ENCODE results near the gene RNPEPL1.
"Not testable (repeated sequence)": the region's sequence is repeated elsewhere in the genome, so short reads cannot be mapped to it uniquely, and the experiment has no call there.

The RNPEPL1 gene

GRCh38 chr2:240567872-240568677 lies at the start of gene RNPEPL1:
TSS of gene RNPEPL1 (plus strand) at chr2:240568484. CDS start at chr2:240568587, 103 bp downstream.
- no peak for DNase-seq (ENCODE audit: low read depth in 2 of 2)

- DNase-seq (ENCODE audit: low read depth in 2 of 2), result no peak
These were observed 49.3 kb upstream of the RNPEPL1 start for GRCh38 chr2:240518981-240519380.

GRCh38 chr2:240519396-240520129 lies 48.7 kb upstream of the RNPEPL1 start:
- DNase-seq (ENCODE audit: low read depth in 2 of 2), result no peak

- DNase-seq (ENCODE audit: low read depth in 2 of 2), result no peak
These were observed 47.9 kb upstream of the RNPEPL1 start for GRCh38 chr2:240520130-240520973.

GRCh38 chr2:240520974-240521350 lies 47.3 kb upstream of the RNPEPL1 start:
- no peak for DNase-seq (ENCODE audit: low read depth in 2 of 2)

GRCh38 chr2:240521885-240522284 lies 46.4 kb upstream of the RNPEPL1 start:
- DNase-seq (ENCODE audit: low read depth in 2 of 2), result not testable (repeated sequence)

GRCh38 chr2:240522406-240522805 lies 45.9 kb upstream of the RNPEPL1 start:
- no peak for DNase-seq (ENCODE audit: low read depth in 2 of 2)

- no peak for DNase-seq (ENCODE audit: low read depth in 2 of 2)
These were observed 44.6 kb upstream of the RNPEPL1 start for GRCh38 chr2:240523451-240524281.

GRCh38 chr2:240524963-240525718 lies 43.1 kb upstream of the RNPEPL1 start:
- DNase-seq (ENCODE audit: low read depth in 2 of 2), result no peak

- DNase-seq (ENCODE audit: low read depth in 2 of 2), result no peak
These were observed 42.5 kb upstream of the RNPEPL1 start for GRCh38 chr2:240525802-240526201.

GRCh38 chr2:240526521-240526920 lies 41.8 kb upstream of the RNPEPL1 start:
- no peak for DNase-seq (ENCODE audit: low read depth in 2 of 2)

- no peak for DNase-seq (ENCODE audit: low read depth in 2 of 2)
These were observed 41.0 kb upstream of the RNPEPL1 start for GRCh38 chr2:240527153-240527750.

GRCh38 chr2:240528406-240529040 lies 39.8 kb upstream of the RNPEPL1 start:
- DNase-seq (ENCODE audit: low read depth in 2 of 2), result no peak

- DNase-seq (ENCODE audit: low read depth in 2 of 2), result no peak
These were observed 38.8 kb upstream of the RNPEPL1 start for GRCh38 chr2:240529344-240529999.

- no peak for DNase-seq (ENCODE audit: low read depth in 2 of 2)
These were observed 38.1 kb upstream of the RNPEPL1 start for GRCh38 chr2:240530181-240530580.

- DNase-seq (ENCODE audit: low read depth in 2 of 2), result no peak
These were observed 37.2 kb upstream of the RNPEPL1 start for GRCh38 chr2:240531038-240531437.

- DNase-seq (ENCODE audit: low read depth in 2 of 2), result no peak
These were observed 36.1 kb upstream of the RNPEPL1 start for GRCh38 chr2:240532031-240532775.

- no peak for DNase-seq (ENCODE audit: low read depth in 2 of 2)
These were observed 30.1 kb upstream of the RNPEPL1 start for GRCh38 chr2:240538031-240538780.
